Coronary artery (tissue), 2 donors: Measurements from ENCODE around the gene NOS3.

ENCODE experiments used
- DNase-seq: peaks from one replicate; pipeline ENCODE4 v3.0.0-alpha.2; 2017; ENCODE audit warnings: low spot score
- H3K27ac ChIP-seq, 2 donors: fragments of 200-600 bp; sonication (generic); one replicate each; pipeline ENCODE4 v1.5.1; 2016 to 2019
- H3K4me3 ChIP-seq: fragments of 200-600 bp; sonication (generic); 2 replicates; pipeline ENCODE4 v1.5.1; 2016; ENCODE audit warnings: mild to moderate bottlenecking, moderate library complexity
- TF ChIP-seq, protein P1 (sequence below): fragments of 200-600 bp; sonication (generic); IDR thresholded peaks from one replicate; pipeline ENCODE4 v1.5.1; 2019; ENCODE audit warnings: antibody characterized with exemption

The NOS3 gene

DNA sequence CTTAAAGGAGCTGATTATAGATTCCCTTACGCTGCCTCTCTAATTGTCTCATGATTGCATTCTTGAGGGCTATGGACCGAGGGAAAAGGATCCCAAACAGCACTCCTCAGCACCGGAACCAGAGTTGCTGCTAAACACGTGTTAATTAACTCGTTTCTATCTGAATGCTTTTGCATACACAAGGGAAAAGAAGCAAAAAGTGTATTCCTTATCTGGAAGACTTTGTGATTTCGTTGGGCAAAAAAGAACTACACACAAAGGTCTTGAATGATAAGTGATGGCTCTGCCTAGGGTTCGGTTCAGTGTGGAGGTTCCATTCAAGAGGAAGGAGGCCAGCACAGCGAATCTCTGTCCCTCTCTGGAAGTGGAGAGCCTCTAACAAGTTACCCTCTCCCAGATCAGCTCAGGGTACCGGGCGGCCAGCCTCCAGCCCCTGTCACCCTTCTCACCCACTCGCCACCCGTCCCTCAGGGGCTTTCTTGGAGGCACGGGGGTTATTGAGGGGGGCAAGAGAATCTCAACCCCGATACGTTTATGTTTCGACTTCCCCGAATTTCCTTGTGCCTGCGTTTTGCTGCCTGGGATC lies 68.1 kb downstream of the NOS3 start:
- DNase-seq, result no peak
- TF ChIP-seq, protein P1, sequence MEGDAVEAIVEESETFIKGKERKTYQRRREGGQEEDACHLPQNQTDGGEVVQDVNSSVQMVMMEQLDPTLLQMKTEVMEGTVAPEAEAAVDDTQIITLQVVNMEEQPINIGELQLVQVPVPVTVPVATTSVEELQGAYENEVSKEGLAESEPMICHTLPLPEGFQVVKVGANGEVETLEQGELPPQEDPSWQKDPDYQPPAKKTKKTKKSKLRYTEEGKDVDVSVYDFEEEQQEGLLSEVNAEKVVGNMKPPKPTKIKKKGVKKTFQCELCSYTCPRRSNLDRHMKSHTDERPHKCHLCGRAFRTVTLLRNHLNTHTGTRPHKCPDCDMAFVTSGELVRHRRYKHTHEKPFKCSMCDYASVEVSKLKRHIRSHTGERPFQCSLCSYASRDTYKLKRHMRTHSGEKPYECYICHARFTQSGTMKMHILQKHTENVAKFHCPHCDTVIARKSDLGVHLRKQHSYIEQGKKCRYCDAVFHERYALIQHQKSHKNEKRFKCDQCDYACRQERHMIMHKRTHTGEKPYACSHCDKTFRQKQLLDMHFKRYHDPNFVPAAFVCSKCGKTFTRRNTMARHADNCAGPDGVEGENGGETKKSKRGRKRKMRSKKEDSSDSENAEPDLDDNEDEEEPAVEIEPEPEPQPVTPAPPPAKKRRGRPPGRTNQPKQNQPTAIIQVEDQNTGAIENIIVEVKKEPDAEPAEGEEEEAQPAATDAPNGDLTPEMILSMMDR, result no peak
- Histone ChIP-seq H3K4me3 (peak overlapping the region; percentile 84), H3K27ac (peak overlapping the region; percentile 97 to 99)

DNA sequence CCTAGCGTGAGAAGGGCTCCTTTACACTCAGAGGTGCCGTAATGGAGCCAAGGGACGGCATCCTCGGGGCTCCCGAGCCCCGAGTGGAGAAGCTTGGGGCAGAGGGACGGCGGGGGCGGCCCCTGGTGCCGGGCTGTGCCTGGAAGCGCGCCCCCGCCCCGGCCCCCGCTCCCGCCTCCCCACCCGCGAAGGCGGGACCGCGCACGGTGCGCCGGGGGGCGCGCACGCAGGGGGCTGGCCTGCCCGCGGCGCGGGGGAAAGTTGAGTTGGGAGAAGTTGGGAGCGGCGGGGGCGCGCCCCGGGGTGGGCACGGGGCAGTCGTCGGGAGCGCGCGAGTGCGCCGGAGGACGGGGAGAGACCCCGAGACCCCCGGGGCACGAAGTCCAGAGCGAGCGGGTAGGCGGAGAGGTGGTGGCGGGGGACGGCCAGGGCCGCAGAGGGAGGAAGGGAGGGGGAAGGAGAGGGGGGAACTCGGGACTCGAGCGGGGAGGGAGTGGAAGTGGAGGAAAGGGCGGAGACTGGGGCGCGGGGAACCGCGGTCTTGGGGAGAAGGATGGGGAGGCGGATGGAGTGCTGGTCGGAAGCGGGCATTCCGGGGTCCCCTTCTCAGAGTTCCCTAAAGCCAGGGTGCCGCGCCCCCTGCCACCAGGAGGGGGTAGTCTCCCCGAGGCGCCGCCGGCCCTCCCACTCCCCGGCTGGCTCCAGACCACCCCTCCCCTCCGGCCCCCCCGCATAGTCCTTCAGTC lies 68.7 kb downstream of the NOS3 start, which contains the start of gene SLC4A2:
SLC4A2 (plus strand) TSS at position 223 of the 746 bp plus-strand sequence. CDS start 2,399 bp downstream, outside the sequence.
- TF ChIP-seq, protein P1, result peak; percentile 19
- H3K27ac ChIP-seq, result peak within 1 kb of the TSS; percentile 97 to 99
- H3K4me3 ChIP-seq, result peak within 1 kb of the TSS; percentile 84
- DNase-seq, result peak; percentile 87

DNA sequence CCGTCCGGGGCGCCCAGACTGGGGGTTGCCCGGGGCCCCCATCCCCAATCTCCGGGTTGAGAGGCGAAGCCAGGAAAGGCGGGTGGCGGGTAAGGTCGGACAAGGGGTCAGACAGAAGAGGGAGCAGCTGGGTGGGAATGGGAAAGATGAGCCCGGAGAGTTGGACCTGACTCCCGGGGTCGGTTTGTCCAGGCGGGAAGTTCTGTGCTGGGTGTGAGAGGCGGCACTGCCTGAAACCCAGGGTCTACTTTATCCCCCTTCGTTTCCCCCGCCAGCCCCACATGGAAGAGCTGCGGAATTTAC lies 69.2 kb downstream of the NOS3 start:
- peak overlapping the region; percentile 97 to 99 for H3K27ac ChIP-seq

DNA sequence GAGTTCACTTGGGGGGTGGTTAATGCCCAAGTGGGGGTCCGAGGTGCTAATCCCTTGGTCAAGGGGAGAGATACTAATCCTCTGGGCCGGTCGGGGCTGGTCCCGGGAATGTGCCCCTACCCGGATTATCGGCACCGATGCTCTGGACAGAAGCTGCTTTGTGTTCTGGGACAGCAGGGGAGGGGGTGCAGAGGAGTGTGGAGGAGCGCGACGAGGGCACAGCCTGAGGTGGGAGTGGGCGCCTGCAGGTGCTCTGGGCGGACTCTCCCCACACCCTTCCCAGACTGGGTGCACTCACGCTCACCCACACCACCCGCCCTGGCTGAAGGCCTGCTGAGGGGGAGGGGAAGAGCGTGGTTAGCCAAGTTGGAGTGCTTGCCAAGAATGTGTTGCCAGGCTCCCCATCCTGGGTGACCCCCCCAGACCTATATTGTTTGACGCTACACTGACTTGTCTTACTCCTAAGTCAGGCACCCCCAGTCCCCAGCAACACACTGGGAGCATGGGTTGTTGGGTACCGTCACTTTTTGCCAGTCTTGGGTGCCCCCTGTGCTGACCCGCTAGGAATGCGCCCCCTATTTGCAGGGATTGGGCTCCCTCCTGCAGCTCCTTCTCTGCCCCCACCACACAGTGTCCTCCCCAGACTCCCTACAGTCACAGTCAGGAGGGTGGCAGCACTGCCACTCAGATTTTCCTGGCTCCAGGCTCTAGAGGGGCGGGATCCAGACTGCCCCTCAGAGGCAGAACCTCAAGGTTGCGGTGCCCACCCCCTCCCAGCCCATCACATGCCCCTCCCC lies 69.8 kb downstream of the NOS3 start:
- peak overlapping the region; percentile 97 to 99 for H3K27ac ChIP-seq
- TF ChIP-seq, protein P1, result no peak
- no peak for DNase-seq
- peak overlapping the region; percentile 84 for H3K4me3 ChIP-seq

More for the DNA sequence above, 69.2 kb downstream of the NOS3 start:
- H3K4me3 ChIP-seq, result peak overlapping the region; percentile 84
- DNase-seq, result no peak
- TF ChIP-seq, protein P1, result no peak

DNA sequence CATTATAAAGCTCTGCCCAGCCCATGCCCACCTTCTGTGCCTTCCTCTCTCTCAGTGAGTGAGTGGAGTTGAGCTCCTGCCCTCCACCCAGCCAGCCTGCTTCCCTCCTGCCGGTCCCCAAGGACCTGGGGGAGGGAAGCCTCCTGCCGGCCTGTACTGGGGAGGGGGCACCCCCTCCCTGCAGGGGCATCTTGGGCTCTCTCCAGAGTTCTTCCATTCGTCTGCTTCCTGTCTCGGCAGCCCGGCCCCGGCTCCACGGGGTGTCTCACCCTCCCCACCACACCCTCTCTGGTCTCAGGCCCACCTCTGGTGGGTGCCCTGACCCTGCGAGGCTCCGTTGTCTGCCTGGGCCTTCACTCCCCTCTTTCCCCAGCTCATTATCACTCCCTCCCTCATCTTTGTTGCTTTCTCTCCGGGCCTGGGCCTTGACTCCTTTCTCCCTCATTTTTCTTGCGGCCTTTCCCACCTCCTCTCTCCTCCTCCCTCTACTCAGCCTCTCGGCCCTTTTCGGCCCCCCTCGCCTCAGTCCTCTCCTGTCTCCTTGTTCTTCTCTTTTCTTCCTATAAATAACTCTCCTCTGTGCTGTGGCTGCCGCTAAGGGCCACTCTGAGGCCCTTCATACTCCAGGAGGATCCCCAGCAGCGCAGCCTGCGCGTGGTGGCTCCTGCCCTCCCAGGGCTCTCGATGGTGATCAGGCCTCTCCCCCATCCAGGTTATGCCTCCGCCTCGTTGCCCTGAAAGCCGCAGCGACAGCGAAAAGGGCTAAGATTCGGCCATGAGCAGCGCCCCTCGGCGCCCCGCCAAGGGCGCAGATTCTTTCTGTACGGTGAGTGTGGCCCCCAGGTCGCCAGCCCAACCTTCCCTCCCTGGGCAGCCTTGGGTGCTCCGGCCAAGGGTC lies 70.6 kb downstream of the NOS3 start:
- peak overlapping the region; percentile 97 to 99 for H3K27ac ChIP-seq
- TF ChIP-seq, protein P1, result no peak
- peak overlapping the region; percentile 84 for H3K4me3 ChIP-seq
- DNase-seq, result no peak

DNA sequence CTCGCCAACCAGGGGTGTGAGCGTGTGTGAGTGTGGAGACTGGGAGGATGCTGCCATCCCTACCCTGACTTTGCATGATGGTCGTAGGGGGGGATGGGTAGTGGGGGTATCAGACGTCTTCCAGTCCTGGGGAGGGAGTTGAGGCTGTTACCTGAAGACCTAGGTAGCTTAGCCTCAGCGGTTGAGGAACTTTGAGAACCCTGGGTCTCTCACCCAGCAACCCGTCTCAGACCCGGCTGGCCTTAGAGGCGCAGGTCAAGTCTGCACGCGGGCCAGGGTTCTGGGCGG lies 71.2 kb downstream of the NOS3 start:
- TF ChIP-seq, protein P1, result no peak
- peak overlapping the region; percentile 97 to 99 for H3K27ac ChIP-seq
- DNase-seq, result no peak
- H3K4me3 ChIP-seq, result peak overlapping the region; percentile 55
